Measurements from ENCODE around the gene MYO5C.
"Not testable (repeated sequence)": the region's sequence is repeated elsewhere in the genome, so short reads cannot be mapped to it uniquely, and the experiment has no call there.

The MYO5C gene

DNA sequence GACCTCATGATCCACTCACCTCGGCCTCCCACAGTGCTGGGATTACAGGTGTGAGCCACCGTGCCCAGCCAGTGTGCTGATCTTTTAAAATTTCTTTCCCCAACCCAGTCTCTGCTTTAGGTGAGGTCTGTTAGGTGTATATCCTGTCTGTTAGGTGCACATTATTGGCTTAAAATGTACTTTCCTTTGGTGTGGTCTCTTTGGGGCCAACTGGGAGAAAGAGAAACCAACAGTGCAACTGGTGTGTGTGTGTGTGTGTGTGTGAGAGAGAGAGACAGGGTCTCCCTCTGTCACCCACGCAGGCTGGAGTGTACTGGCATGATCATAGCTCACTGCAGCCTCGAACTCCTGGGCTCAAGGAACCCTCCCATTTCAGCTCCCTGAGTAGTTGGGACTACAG, 54.1 kb downstream of the MYO5C start:
- no peak for DNase-seq (ENCODE audit: low spot score)

- no peak for DNase-seq (ENCODE audit: low spot score)
Measured at GRCh38 chr15:52240166-52240565, 55.4 kb downstream of the MYO5C start.

- not testable (repeated sequence) for DNase-seq (ENCODE audit: low spot score)
Measured at GRCh38 chr15:52238989-52239525, 56.5 kb downstream of the MYO5C start.

GRCh38 chr15:52238149-52238548, 57.5 kb downstream of the MYO5C start:
- no peak for DNase-seq (ENCODE audit: low spot score)

GRCh38 chr15:52236013-52236412, 59.6 kb downstream of the MYO5C start:
- DNase-seq (ENCODE audit: low spot score) = no peak

- DNase-seq (ENCODE audit: low spot score) = no peak
Measured at GRCh38 chr15:52234596-52235541, 60.7 kb downstream of the MYO5C start.

DNA sequence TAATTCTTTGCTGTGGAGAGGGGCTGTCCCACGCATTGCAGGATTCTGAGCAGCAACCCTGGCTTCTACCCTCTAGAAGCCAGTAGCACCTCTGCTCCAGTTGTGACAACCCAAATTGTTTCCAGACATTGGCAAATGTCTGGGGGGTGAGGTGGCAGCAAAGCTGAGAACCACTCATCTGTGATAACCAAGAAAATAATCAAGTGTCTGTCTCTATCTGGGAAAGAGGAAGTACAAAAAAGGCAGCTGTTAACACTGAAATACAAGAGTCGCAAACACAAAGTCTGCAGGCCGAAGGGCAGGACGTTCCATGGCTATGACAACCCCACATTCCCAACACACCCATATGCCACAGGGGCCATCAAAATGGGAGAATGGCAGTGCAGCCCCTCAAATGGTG, 62.2 kb downstream of the MYO5C start:
- no peak for DNase-seq (ENCODE audit: low spot score)

DNA sequence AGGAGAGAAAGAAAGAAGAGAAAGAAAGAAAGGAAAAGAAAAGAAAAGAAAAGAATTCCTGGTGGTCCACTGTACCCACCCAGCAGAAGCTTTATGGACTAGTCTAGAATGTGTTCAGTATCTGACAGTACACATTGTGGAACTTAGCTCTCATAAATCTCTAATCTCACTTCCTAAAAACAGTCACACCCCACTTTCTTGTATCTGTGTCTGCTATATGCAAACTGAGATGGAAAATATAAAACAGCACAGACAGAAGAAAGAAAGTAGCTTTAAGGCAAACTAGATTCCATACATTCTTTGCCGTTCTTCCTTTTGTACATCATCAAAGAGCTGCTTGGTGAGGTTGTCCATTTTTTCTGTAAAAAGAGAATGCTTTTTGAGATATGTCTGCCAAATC, 63.3 kb downstream of the MYO5C start:
- no peak for DNase-seq (ENCODE audit: low spot score)

GRCh38 chr15:52230073-52230472, 65.5 kb downstream of the MYO5C start:
- DNase-seq (ENCODE audit: low spot score) = no peak

- DNase-seq (ENCODE audit: low spot score) = no peak
Measured at GRCh38 chr15:52228921-52229320, 66.7 kb downstream of the MYO5C start.

DNA sequence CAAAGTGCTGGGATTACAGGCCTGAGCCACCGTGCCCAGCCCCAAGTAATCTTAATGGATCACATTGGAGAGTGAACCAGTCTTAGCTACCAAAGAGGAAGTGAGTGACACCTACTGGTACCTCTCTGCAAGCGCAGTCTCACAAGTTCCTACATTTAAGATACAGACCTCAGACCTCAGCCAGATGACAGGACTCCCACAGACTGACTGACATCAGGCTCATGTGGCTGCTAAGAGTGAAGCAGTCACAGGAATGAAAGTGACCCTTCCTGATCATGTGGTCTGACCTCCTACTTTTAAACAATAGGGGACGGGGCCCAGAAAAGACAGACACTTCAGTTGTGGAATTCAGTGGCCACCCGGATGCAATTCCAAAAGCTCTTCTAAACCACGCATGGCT, 68.1 kb downstream of the MYO5C start:
- peak; percentile 73 for DNase-seq (ENCODE audit: low spot score)

DNA sequence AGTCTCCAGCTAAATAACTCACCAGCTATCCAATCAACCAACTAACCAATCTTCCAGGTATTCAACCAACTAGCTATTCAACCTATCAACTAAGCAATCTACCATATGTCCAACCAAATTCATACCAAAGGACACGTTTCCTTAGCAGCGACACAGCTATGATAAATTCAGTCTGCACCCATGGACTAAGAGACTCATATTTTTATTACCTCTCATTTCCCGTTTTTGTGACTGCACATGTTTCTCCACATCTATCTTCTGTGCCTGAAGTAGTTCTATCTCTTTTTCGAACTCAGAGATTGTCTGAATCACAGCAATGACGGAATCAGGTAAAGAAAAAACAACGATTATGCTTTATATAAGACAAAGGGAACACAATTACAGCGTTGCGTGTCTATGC, 70.4 kb downstream of the MYO5C start:
- DNase-seq (ENCODE audit: low spot score) = no peak

GRCh38 chr15:52224211-52224610, 71.4 kb downstream of the MYO5C start:
- DNase-seq (ENCODE audit: low spot score) = no peak

DNA sequence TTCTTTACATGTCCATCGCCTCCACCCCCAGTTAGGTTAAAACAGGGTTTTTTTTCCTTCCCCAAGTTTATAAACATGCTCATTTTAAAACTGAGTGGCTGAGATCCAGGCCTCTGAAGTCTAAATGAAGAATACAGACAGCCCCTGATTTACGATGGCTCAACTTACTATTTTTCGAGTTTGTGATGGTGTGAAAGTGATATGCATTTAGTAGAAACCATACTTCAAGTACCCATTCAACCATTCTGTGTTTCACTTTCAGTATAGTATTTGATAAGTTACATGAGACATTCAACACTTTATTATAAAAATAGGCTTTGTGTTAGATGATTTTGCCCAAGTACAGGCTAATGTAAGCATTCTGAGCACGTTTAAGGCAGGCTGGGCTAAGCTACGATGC, 73.9 kb downstream of the MYO5C start:
- DNase-seq (ENCODE audit: low spot score) = no peak

DNA sequence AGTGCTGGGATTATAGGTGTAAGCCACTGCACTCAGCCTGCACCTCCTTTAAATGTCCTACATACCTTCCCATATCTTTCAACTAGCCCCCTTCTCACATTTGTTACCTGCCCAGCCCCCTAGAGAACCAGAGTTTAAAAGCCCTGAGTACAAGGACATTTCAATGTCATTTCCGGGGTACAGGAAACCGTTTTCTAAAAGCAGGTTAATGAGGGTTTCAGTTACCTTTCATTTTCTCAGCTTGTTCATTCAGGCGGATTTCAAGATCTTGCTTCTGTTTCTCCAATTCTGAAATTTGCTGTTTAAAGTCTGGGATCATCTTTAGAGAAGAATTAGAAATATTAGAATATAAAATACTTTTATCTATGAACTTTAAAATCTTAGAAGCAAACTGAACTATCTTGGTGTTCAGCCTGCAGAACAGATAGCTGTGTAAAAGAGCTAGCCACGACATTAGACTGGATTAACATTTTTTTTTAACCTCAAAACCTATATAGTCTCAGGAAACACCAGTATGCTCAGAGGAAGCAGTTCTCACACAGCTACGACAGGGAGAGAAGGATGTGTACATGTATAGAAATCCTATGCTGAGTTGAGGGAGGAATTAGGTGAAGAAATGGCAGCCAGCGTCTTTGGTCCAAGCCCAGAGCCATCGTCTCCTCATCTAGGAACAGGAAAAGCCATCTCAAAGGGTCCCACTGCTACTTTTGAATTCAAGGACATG, 74.5 kb downstream of the MYO5C start:
- DNase-seq (ENCODE audit: low spot score) = no peak

GRCh38 chr15:52220251-52220650, 75.4 kb downstream of the MYO5C start:
- DNase-seq (ENCODE audit: low spot score) = no peak

DNA sequence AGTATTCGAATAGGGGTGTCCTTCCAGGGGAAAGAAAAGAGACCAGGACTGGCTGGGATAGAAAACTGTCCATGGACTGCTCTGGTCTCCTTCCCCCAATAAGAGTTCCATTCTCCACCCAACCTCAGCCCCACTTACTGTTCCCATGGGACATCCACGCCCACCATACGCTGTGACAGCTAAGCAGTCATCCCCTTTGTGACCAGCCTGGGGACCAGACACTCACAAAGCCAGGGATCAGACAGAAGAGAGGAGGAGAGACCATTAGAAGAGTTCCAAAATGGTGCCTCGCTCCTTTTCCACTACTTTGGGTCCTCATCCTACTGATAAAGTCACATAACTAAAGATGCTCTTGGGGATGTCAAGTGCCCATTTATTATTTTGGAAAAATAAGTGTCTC, 76.8 kb downstream of the MYO5C start:
- DNase-seq (ENCODE audit: low spot score) = no peak

GRCh38 chr15:52218371-52218770, 77.2 kb downstream of the MYO5C start:
- no peak for DNase-seq (ENCODE audit: low spot score)

GRCh38 chr15:52217186-52217585, 78.4 kb downstream of the MYO5C start:
- peak; percentile 52 for DNase-seq (ENCODE audit: low spot score)

DNA sequence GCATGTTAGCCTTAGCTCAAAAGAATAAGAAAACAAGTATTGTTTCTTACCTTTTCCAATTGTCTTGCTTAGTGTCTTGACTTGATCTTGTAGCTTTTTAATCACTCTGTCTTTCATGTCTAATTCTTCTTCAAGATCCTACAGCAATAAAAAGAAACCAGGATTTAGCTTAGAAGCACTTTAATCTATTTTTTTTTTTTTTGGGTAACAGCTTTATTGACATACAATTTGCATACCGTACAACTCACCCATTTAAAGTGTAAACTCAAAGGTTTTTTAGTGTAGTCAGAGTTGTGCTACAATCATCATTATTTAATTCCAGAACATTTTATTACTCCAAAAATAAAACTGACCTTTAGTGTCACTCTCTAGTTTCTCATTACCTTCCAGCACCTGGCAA, 81.1 kb downstream of the MYO5C start:
- DNase-seq (ENCODE audit: low spot score) = no peak

- no peak for DNase-seq (ENCODE audit: low spot score)
Measured at GRCh38 chr15:52213206-52213605, 82.4 kb downstream of the MYO5C start.

DNA sequence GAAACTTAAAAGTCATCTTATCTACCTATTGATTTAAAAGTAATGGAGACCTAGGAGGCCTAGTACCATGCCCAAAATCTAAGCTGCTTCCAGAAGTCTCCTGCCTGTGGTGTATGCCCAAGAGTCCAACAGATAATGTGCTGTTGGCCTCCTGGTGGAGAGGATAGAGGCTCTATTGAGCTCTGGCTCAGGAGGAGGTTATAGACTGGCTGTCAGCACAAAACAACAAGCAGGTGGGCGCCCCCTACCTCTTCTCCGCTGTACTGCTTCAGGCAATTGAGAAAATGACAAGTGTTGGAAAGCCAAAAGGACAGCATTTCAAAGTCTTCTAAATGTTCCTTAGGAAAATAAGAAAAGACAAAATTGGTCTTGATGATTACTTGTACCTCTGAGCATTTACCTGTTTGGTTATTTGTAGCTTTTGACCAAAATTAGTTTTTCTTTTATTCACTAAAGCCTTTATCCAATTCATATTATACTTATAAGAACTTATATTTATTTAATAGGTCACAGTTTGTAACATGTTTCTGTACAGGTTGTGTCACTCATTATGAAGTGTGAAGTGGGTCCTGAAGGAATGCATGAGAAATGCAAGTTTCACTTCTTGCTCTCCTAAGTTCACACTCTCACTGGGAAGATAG, 87.2 kb downstream of the MYO5C start:
- DNase-seq (ENCODE audit: low spot score) = peak; percentile 82

DNA sequence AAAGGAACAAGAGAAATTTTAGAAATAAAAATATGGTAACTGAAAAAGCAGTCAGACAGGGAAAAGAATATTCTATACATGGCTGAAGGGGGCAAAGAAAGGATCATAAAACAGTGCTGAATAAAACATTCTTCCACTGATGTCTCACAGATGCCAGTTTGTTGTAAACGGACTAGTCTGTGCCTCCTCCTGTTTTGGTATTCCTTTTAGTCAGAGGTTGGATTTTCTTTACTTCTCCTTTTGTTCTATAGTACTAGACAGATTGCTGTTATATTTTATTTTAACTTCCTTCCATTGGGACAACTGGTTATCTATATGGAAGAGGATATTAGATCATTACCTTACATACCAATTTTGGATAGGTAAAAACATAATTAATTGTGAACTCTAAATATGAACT, 88.4 kb downstream of the MYO5C start:
- no peak for DNase-seq (ENCODE audit: low spot score)

Data from ecto neural progenitor cell (in vitro differentiated cells).